ENCODE data around the gene TRIM17.

DNA sequence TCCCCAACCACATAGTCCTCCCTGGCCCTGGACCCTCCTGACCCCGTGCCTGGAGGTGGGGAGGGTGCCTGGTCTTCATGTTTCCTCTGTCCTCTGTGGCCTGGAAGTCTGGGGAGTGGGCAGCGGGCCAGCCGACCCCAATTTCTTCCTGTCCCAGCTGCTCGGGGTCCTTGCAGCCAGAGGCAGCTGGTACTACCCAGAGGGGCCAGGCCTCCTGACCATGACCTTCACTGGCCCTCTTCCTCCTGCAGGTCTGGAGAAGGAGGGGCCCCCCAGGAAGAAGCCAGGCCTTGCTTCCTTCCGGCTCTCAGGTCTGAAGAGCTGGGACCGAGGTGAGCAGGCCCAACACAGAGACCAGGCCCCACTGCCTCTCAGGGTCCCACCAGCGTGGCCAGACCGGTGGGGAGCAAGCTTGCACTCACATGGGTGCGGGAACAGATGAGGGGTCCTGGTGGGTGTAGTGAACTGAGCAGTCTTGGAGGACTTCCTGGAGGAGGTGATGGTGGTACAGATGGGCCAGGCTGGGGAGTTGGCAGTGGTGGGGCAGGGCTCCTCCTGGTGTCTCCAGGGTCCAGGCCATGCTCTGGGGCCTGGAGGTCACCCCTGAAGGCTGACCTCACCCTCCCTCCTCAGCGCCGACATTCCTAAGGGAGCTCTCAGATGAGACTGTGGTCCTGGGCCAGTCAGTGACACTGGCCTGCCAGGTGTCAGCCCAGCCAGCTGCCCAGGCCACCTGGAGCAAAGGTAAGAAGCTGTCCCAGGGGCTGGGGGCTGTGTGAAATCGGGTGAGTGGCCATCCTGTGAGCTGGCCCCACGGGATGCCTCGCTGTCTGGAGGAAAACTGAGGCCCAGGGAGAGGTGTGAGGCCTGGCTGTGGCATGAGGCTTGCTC lies 42.7 kb downstream of the TRIM17 start:
- no peak for TF ChIP-seq POLR2A (IDR thresholded peaks at IDR 0.05; ENCODE audit: low read depth)
- TF ChIP-seq, protein P1, sequence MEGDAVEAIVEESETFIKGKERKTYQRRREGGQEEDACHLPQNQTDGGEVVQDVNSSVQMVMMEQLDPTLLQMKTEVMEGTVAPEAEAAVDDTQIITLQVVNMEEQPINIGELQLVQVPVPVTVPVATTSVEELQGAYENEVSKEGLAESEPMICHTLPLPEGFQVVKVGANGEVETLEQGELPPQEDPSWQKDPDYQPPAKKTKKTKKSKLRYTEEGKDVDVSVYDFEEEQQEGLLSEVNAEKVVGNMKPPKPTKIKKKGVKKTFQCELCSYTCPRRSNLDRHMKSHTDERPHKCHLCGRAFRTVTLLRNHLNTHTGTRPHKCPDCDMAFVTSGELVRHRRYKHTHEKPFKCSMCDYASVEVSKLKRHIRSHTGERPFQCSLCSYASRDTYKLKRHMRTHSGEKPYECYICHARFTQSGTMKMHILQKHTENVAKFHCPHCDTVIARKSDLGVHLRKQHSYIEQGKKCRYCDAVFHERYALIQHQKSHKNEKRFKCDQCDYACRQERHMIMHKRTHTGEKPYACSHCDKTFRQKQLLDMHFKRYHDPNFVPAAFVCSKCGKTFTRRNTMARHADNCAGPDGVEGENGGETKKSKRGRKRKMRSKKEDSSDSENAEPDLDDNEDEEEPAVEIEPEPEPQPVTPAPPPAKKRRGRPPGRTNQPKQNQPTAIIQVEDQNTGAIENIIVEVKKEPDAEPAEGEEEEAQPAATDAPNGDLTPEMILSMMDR (IDR thresholded peaks at IDR 0.05): no peak
